Naive thymus-derived CD4-positive, alpha-beta T cell (primary cell): ENCODE results near the gene STK32C. TPM values are rescaled to one million over a fixed set of nuclear protein-coding genes. Genes with fewer than 3 reads are reported as not detected.

Experiments
- ATAC-seq: fragments of 150-1000 bp; cut with Tn5 transposase; 2 replicates; pipeline ENCODE4 v1.10.0; 2021; ENCODE audit warnings: mild to moderate bottlenecking, moderate library complexity
- CTCF ChIA-PET: fragments of 350-600 bp; sonication (Branson Sonifier 250); formaldehyde crosslinking; loops from one replicate; lab custom pipeline; 2021; ENCODE audit warnings: antibody characterized with exemption; lab: Charles Lee
- POLR2A ChIA-PET: fragments of 350-600 bp; sonication (Branson Sonifier 250); formaldehyde crosslinking; loops from one replicate; lab custom pipeline; 2021; ENCODE audit warnings: antibody characterized with exemption, inconsistent platforms; lab: Charles Lee
- DNase-seq, 9 donors: peaks; one replicate each; pipeline versions ENCODE4 v3.0.0 to v3.0.0-alpha.2; 2020 to 2022; ENCODE audit warnings: mixed read lengths in 1 of 9
- H3K27ac ChIP-seq: one replicate; pipeline ENCODE4 v1.7.0; 2013; ENCODE audit warnings: mild to moderate bottlenecking, low read depth, low read length, moderate library complexity
- H3K27me3 ChIP-seq, 2 donors: one replicate each; pipeline ENCODE4 v1.7.0; 2013; ENCODE audit warnings: low read length in 2 of 2, mild to moderate bottlenecking in 2 of 2, moderate library complexity in 2 of 2; ENCODE audit not compliant: control insufficient read depth in 2 of 2, insufficient read depth in 2 of 2
- H3K36me3 ChIP-seq, 3 experiments: 1 replicate in 2 of 3; 2 replicates in 1 of 3; pipeline ENCODE4 v1.7.0; 2013; ENCODE audit warnings: low read length in 3 of 3, mild to moderate bottlenecking in 3 of 3, moderate library complexity in 1 of 3; ENCODE audit not compliant: insufficient read depth in 3 of 3, control insufficient read depth in 2 of 3
- H3K4me1 ChIP-seq, 2 donors: one replicate each; pipeline ENCODE4 v1.7.0; 2013; ENCODE audit warnings: low read length in 2 of 2, mild to moderate bottlenecking in 2 of 2, moderate library complexity in 1 of 2; ENCODE audit not compliant: control insufficient read depth in 2 of 2, insufficient read depth in 2 of 2
- H3K4me3 ChIP-seq: 2 replicates; pipeline ENCODE4 v1.7.0; 2013; ENCODE audit warnings: mild to moderate bottlenecking, low read length
- H3K9me3 ChIP-seq, 3 experiments: 1 replicate in 2 of 3; 2 replicates in 1 of 3; pipeline ENCODE4 v1.7.0; 2013; ENCODE audit warnings: low read length in 3 of 3; ENCODE audit not compliant: control insufficient read depth in 2 of 3
- H3K27ac Mint-ChIP-seq, 9 donors: one replicate each; pipeline ENCODE4 v1.8.0; 2020 to 2022; ENCODE audit warnings: mixed read lengths in 9 of 9, mild to moderate bottlenecking in 8 of 9, moderate library complexity in 5 of 9, inconsistent platforms in 2 of 9
- H3K27me3 Mint-ChIP-seq, 5 donors: one replicate each; pipeline ENCODE4 v1.8.0; 2021 to 2022; ENCODE audit warnings: mixed read lengths in 5 of 5, mild to moderate bottlenecking in 1 of 5
- H3K36me3 Mint-ChIP-seq, 5 donors: one replicate each; pipeline ENCODE4 v1.8.0; 2020 to 2022; ENCODE audit warnings: mixed read lengths in 5 of 5, mild to moderate bottlenecking in 3 of 5, inconsistent platforms in 1 of 5
- H3K4me1 Mint-ChIP-seq, 7 donors: one replicate each; pipeline ENCODE4 v1.8.0; 2020 to 2022; ENCODE audit warnings: mixed read lengths in 7 of 7, mild to moderate bottlenecking in 3 of 7, inconsistent platforms in 1 of 7
- H3K4me3 Mint-ChIP-seq, 10 donors: one replicate each; pipeline ENCODE4 v1.8.0; 2020 to 2022; ENCODE audit warnings: mild to moderate bottlenecking in 10 of 10, mixed read lengths in 10 of 10, moderate library complexity in 6 of 10, inconsistent platforms in 2 of 10
- H3K9me3 Mint-ChIP-seq, 11 donors: one replicate each; pipeline ENCODE4 v1.8.0; 2020 to 2022; ENCODE audit warnings: mixed read lengths in 11 of 11, mild to moderate bottlenecking in 4 of 11, inconsistent platforms in 1 of 11, moderate library complexity in 1 of 11
- intact Hi-C, 2 donors: fragments of 100-400 bp; cut with micrococcal nuclease; formaldehyde crosslinking; loops; one replicate each; pipeline ENCODE4 v1.15.1; 2023
- polyA plus RNA-seq, 2 donors: library from polyadenylated mRNA; unstranded; fragments of 300-500 nt; fragmentation: Illumina TruSeq; gene quantifications; one replicate each; pipeline ENCODE4 v1.2.3, GENCODE V29; 2021
- total RNA-seq, 6 experiments: library from RNA in 5 of 6; stranded (reverse) in 5 of 6; gene quantifications; 1 replicate in 5 of 6; 2 replicates in 1 of 6; pipeline ENCODE4 v1.2.3 and lab custom pipeline; 2021 to 2026

STK32C gene
- total and polyA plus RNA-seq, 7 experiments from 2014 or later = 4.6 to 19.4 (median 11.8) TPM

DNA sequence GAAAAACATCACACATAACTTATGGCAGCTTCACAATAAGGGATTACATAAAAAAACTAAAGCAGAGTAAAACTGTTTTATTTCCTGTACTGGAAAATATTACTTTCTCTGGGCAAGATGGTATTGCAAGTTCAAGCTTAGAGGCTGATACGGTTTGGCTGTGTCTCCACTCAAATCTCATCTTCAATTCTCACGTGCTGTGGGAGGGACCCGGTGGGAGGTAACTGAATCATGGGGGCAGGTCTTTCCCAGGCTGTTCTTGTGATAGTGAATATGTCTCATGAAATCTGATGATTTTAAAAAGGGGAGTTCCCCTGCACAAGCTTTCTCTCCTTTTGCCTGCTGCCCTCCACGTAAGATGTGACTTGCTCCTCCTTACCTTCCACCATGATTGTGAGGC is 19.2 kb upstream of the STK32C start:
- intact Hi-C loops = no loop called here
- ChIA-PET CTCF (no interaction called here), POLR2A (interaction anchor here (0.6 kb wide), 1 partner anchor 16 kb away, joined by 3 read pairs; no protein-coding TSS in a partner anchor)
- Histone ChIP-seq H3K4me1 (peaks cover 0 to 10% of the 10 kb centered on the region in 2 donors), H3K27me3 (no peaks in the 10 kb centered on the region), H3K36me3 (peaks cover 0 to 14% (median 0%) of the 10 kb centered on the region in 3 experiments), H3K4me3 (no peak overlapping the region), H3K27ac (no peak overlapping the region), H3K9me3 (no peaks in the 10 kb centered on the region)
- Mint-ChIP-seq H3K9me3 (peaks cover 0 to 11% (median 0%) of the 10 kb centered on the region in 11 donors), H3K36me3 (peaks cover 6 to 48% (median 28%) of the 10 kb centered on the region in 5 donors), H3K27ac (peak overlapping the region in 7 of 9 donors; percentile 46 to 77 (median 68)), H3K4me3 (no peak overlapping the region), H3K27me3 (peaks cover 0 to 1% (median 0%) of the 10 kb centered on the region in 5 donors), H3K4me1 (peaks cover 44 to 66% (median 52%) of the 10 kb centered on the region in 7 donors)
- no peak for ATAC-seq
- DNase-seq = no peak

DNA sequence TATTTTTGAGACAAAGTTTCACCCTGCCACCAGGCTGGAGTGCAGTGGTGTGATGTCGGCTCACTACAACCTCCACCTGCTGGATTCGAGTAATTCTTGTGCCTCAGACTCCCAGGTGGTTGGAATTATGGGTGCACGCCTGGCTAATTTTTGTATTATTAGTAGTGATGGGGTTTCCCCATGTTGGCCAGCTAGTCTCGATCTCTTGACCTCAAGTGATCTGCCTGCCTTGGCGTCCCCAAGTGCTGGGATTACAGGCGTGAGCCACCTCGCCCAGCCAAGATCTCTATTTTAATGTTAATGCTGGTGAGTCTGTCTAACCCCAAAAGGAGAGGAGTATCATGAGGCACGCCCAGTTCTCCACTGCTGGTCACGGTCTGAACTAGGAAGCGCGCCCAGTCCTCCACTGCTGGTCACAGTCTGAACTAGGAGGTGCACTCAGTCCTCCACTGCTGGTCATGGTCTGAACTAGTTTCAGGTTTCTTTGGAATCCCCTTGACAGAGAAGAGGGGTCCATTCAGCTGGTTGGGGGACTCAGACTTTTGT is 18.7 kb upstream of the STK32C start:
- POLR2A ChIA-PET = interaction anchor here (0.6 kb wide), 1 partner anchor 17 kb away, joined by 3 read pairs; no protein-coding TSS in a partner anchor
- ATAC-seq (no peak), DNase-seq (no peak)
- H3K27me3 ChIP-seq = no peaks in the 10 kb centered on the region
- peaks cover 0 to 10% of the 10 kb centered on the region in 2 donors for H3K4me1 ChIP-seq
- H3K27ac ChIP-seq = no peak overlapping the region
- Mint-ChIP-seq H3K27me3 (no peaks in the 10 kb centered on the region), H3K4me1 (peaks cover 42 to 61% (median 51%) of the 10 kb centered on the region in 7 donors), H3K4me3 (no peak overlapping the region), H3K36me3 (peaks cover 6 to 48% (median 28%) of the 10 kb centered on the region in 5 donors), H3K27ac (peak overlapping the region in 1 of 9 donors; percentile 61), H3K9me3 (peaks cover 0 to 7% (median 0%) of the 10 kb centered on the region in 11 donors)
- peaks cover 0 to 14% (median 0%) of the 10 kb centered on the region in 3 experiments for H3K36me3 ChIP-seq
- CTCF ChIA-PET = no interaction called here
- intact Hi-C loops = no loop called here
- no peak overlapping the region for H3K4me3 ChIP-seq
- H3K9me3 ChIP-seq = no peaks in the 10 kb centered on the region

DNA sequence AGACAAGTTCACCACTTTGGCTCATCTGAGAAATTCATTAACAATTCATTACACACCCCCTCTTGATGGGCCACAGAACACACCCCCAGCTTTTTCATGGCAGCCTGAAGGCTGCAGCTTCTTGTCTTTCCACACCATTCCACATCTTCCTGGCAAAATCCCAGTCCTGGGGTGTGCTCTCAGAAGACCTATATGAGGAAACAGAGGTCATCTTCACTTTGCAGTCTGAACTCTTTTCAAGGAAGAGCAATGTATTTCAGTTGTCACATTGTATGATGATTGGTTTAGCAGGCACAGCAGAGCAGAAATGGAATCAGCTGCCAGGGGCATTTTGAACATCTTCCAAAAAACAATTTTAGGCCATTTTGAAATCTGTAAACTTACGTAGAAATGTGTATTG is 16.4 kb upstream of the STK32C start:
- intact Hi-C loops = no loop called here
- Mint-ChIP-seq H3K27ac (peak overlapping the region in 3 of 9 donors; percentile 8 to 63 (median 17)), H3K36me3 (peaks cover 6 to 48% (median 28%) of the 10 kb centered on the region in 5 donors), H3K4me1 (peaks cover 30 to 46% (median 38%) of the 10 kb centered on the region in 7 donors), H3K27me3 (no peaks in the 10 kb centered on the region), H3K9me3 (no peaks in the 10 kb centered on the region), H3K4me3 (no peak overlapping the region)
- ATAC-seq (no peak), DNase-seq (no peak)
- Histone ChIP-seq H3K36me3 (peaks cover 0 to 14% (median 0%) of the 10 kb centered on the region in 3 experiments), H3K9me3 (no peaks in the 10 kb centered on the region), H3K4me1 (no peaks in the 10 kb centered on the region), H3K4me3 (no peak overlapping the region), H3K27me3 (no peaks in the 10 kb centered on the region), H3K27ac (no peak overlapping the region)
- ChIA-PET POLR2A (no interaction called here), CTCF (interaction anchor here (0.7 kb wide), 1 partner anchor 27 kb away, joined by 4 read pairs; no protein-coding TSS in a partner anchor)

DNA sequence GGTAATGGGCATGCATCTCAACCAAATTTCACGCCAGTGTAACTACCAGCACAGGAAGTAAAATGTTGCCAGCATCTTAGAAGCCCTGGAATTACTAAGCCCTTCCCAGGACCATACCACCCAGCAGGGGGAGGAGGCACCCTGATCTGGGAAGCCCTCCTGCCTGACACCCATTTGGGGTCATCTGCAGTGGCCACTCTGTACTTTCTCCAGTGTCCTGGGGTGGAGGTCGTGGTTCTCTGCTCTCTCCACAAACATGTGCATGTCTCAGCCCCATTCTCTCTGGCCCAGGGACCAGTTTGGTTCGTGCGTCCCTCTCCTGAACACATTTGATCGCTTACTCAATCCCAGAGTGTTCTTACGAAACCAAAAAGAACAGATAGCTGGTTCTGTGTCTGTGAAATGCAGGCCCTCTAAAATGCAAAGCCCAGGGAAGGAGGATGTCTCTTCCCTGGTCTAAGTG is 14.9 kb upstream of the STK32C start:
- DNase-seq = no peak
- POLR2A ChIA-PET = interaction anchor here (0.7 kb wide), 1 partner anchor 513 kb away, joined by 3 read pairs; no protein-coding TSS in a partner anchor
- Mint-ChIP-seq H3K4me1 (peaks cover 15 to 32% (median 24%) of the 10 kb centered on the region in 7 donors), H3K4me3 (no peak overlapping the region), H3K27me3 (no peaks in the 10 kb centered on the region), H3K36me3 (peaks cover 6 to 38% (median 27%) of the 10 kb centered on the region in 5 donors), H3K27ac (peak overlapping the region in 1 of 9 donors; percentile 15), H3K9me3 (no peaks in the 10 kb centered on the region)
- peaks cover 0 to 14% (median 0%) of the 10 kb centered on the region in 3 experiments for H3K36me3 ChIP-seq
- CTCF ChIA-PET = no interaction called here
- no peak overlapping the region for H3K4me3 ChIP-seq
- no peaks in the 10 kb centered on the region for H3K9me3 ChIP-seq
- intact Hi-C loops = no loop called here
- no peak overlapping the region for H3K27ac ChIP-seq
- H3K27me3 ChIP-seq = no peaks in the 10 kb centered on the region
- H3K4me1 ChIP-seq = no peaks in the 10 kb centered on the region
- no peak for ATAC-seq

DNA sequence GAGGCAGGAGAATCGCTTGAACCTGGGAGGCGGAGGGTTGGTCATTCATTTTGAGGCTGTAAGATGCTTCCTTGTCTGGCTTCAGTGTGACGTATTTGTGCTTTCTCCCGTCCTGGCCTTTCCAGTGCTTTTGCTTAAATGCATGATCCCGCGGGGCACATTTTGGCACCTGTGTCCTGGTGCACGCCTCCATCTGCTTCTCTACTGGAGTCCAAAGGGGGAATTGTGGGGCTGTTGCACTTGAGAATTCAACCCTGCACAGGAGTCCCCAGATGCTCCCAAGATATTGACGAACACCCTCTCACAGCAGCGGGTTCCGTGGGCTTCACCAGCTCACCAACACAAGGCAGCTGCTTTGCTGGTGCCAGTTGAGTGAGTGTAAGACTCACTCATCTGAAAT is 14.0 kb upstream of the STK32C start:
- Histone ChIP-seq H3K4me3 (no peak overlapping the region), H3K36me3 (peaks cover 0 to 14% (median 0%) of the 10 kb centered on the region in 3 experiments), H3K9me3 (no peaks in the 10 kb centered on the region), H3K4me1 (no peaks in the 10 kb centered on the region), H3K27me3 (no peaks in the 10 kb centered on the region), H3K27ac (no peak overlapping the region)
- intact Hi-C loops = no loop called here
- no peak overlapping the region for H3K4me3 Mint-ChIP-seq
- no peak for DNase-seq
- no peak for ATAC-seq
- H3K27ac Mint-ChIP-seq = no peak overlapping the region
- ChIA-PET POLR2A (no interaction called here), CTCF (no interaction called here)
- H3K36me3 Mint-ChIP-seq = peaks cover 6 to 32% (median 21%) of the 10 kb centered on the region in 5 donors
- peaks cover 14 to 26% (median 17%) of the 10 kb centered on the region in 7 donors for H3K4me1 Mint-ChIP-seq
- H3K9me3 Mint-ChIP-seq = no peaks in the 10 kb centered on the region
- H3K27me3 Mint-ChIP-seq = peaks cover 0 to 3% (median 0%) of the 10 kb centered on the region in 5 donors

DNA sequence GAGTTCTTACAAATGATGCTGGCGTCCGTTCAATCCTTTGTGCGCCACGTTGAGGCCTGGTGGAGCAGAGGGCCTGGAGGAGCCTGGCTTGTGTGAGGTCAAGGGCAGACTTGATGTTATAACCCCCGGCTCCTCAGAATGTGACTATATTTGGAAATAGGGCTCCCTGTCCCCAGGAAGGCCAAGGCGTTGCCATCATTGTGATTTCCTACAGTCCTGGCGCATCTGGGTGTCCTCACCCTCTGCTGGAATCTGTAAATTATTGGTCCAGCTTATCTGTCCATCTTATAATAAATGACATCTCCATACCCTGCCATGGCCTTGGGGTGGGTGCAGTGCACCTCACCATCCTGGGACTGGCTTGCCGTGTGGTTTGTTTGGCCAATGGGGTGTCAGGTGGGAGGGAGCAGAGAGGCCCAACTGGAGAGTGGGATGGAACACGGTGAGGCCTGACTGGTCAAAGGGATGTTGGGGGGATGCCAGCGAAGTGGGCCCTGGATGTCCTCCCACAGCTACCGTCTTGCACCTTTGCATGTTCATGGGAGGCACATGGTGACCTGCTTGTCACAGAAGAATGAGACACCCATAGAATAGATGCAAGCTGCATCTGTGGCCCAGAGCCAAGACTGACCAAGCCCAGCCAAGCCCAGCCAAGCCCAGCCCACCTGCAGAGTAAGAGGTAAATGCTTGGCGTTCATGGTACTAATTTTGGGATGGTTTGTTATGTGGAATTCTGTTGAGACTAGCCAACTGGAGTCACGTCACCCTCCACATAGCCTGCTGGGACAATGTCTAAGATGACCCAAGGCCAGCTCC is 13.1 kb upstream of the STK32C start:
- Mint-ChIP-seq H3K27me3 (peaks cover 0 to 5% (median 0%) of the 10 kb centered on the region in 5 donors), H3K9me3 (no peaks in the 10 kb centered on the region), H3K36me3 (peaks cover 6 to 23% (median 13%) of the 10 kb centered on the region in 5 donors), H3K4me3 (no peak overlapping the region), H3K4me1 (peaks cover 7 to 18% (median 12%) of the 10 kb centered on the region in 7 donors), H3K27ac (no peak overlapping the region)
- Histone ChIP-seq H3K9me3 (no peaks in the 10 kb centered on the region), H3K27me3 (no peaks in the 10 kb centered on the region), H3K4me1 (no peaks in the 10 kb centered on the region), H3K4me3 (no peak overlapping the region), H3K27ac (no peak overlapping the region), H3K36me3 (peaks cover 0 to 6% (median 0%) of the 10 kb centered on the region in 3 experiments)
- intact Hi-C loops = no loop called here
- no peak for DNase-seq
- POLR2A ChIA-PET = no interaction called here
- ATAC-seq = no peak
- CTCF ChIA-PET = no interaction called here
